ENCODE measurements around the gene IL18. TPM values are rescaled to one million over a fixed set of nuclear protein-coding genes. Genes with fewer than 3 reads are reported as not detected.
"Not testable (repeated sequence)": the region's sequence is repeated elsewhere in the genome, so short reads cannot be mapped to it uniquely, and the experiment has no call there.

Gene IL18
- total RNA-seq, 2 experiments from 2014 or later, result 0.27 TPM; not detected in 1

- TF ChIP-seq CTCF (IDR thresholded peaks at IDR 0.05), result no peak
- H3K27ac Mint-ChIP-seq, result no peak overlapping the region
- H3K27ac ChIP-seq (ENCODE audit: low read depth in 1 of 2, low read length in 2 of 2), result no peak overlapping the region
- ATAC-seq (ENCODE audit: poor library complexity) (no peak), DNase-seq (no peak)
- no peak overlapping the region for H3K4me3 ChIP-seq (ENCODE audit: low read length)
- H3K36me3 ChIP-seq (ENCODE audit: insufficient read depth, low read length), result no peaks in the 10 kb centered on the region
- H3K9me3 ChIP-seq (ENCODE audit: control insufficient read depth in 1 of 2, insufficient read depth in 1 of 2, low read length in 2 of 2), result no peaks in the 10 kb centered on the region
- intact Hi-C loops (cut with DNase I, micrococcal nuclease), result no loop called here
- no peak overlapping the region for H3K4me3 Mint-ChIP-seq
- H3K4me1 Mint-ChIP-seq (ENCODE audit: low read depth), result no peaks in the 10 kb centered on the region
- ChIA-PET CTCF (no interaction called here), POLR2A (no interaction called here)
- no peaks in the 10 kb centered on the region for H3K27me3 ChIP-seq (ENCODE audit: control insufficient read depth in 1 of 2, insufficient read depth in 2 of 2, low read length in 2 of 2)
- no peaks in the 10 kb centered on the region for H3K36me3 Mint-ChIP-seq (ENCODE audit: low read depth)
- no peaks in the 10 kb centered on the region for H3K9me3 Mint-ChIP-seq
- H3K27me3 Mint-ChIP-seq, result no peaks in the 10 kb centered on the region
- no peaks in the 10 kb centered on the region for H3K4me1 ChIP-seq (ENCODE audit: insufficient read depth, low read length)
These were observed 36.4 kb upstream of the IL18 start for GRCh38 chr11:112200252-112200651.

GRCh38 chr11:112199101-112199500 lies 35.2 kb upstream of the IL18 start:
- H3K9me3 Mint-ChIP-seq; ATAC-seq (ENCODE audit: poor library complexity); H3K4me1 Mint-ChIP-seq (ENCODE audit: low read depth); intact Hi-C loops (cut with DNase I, micrococcal nuclease); H3K4me3 ChIP-seq (ENCODE audit: low read length); H3K9me3 ChIP-seq (ENCODE audit: control insufficient read depth in 1 of 2, insufficient read depth in 1 of 2, low read length in 2 of 2); H3K27me3 ChIP-seq (ENCODE audit: control insufficient read depth in 1 of 2, insufficient read depth in 2 of 2, low read length in 2 of 2); POLR2A ChIA-PET; H3K4me3 Mint-ChIP-seq; CTCF ChIA-PET; H3K36me3 Mint-ChIP-seq (ENCODE audit: low read depth); H3K27ac ChIP-seq (ENCODE audit: low read depth in 1 of 2, low read length in 2 of 2); DNase-seq; H3K27me3 Mint-ChIP-seq; H3K36me3 ChIP-seq (ENCODE audit: insufficient read depth, low read length); H3K27ac Mint-ChIP-seq; H3K4me1 ChIP-seq (ENCODE audit: insufficient read depth, low read length): not testable (repeated sequence)

GRCh38 chr11:112196519-112197087 lies 32.7 kb upstream of the IL18 start:
- Histone ChIP-seq H3K4me3 (ENCODE audit: low read length) (no peak overlapping the region), H3K4me1 (ENCODE audit: insufficient read depth, low read length) (no peaks in the 10 kb centered on the region), H3K9me3 (ENCODE audit: control insufficient read depth in 1 of 2, insufficient read depth in 1 of 2, low read length in 2 of 2) (no peaks in the 10 kb centered on the region), H3K36me3 (ENCODE audit: insufficient read depth, low read length) (no peaks in the 10 kb centered on the region), H3K27ac (ENCODE audit: low read depth in 1 of 2, low read length in 2 of 2) (no peak overlapping the region), H3K27me3 (ENCODE audit: control insufficient read depth in 1 of 2, insufficient read depth in 2 of 2, low read length in 2 of 2) (no peaks in the 10 kb centered on the region)
- H3K9me3 Mint-ChIP-seq, result no peaks in the 10 kb centered on the region
- no peaks in the 10 kb centered on the region for H3K4me1 Mint-ChIP-seq (ENCODE audit: low read depth)
- no peak overlapping the region for H3K27ac Mint-ChIP-seq
- H3K4me3 Mint-ChIP-seq, result no peak overlapping the region
- no peaks in the 10 kb centered on the region for H3K36me3 Mint-ChIP-seq (ENCODE audit: low read depth)
- H3K27me3 Mint-ChIP-seq, result no peaks in the 10 kb centered on the region
- DNase-seq (no peak), ATAC-seq (ENCODE audit: poor library complexity) (no peak)
- CTCF ChIA-PET, result no interaction called here
- intact Hi-C loops (cut with DNase I, micrococcal nuclease), result no loop called here
- TF ChIP-seq CTCF (IDR thresholded peaks at IDR 0.05), result no peak
- POLR2A ChIA-PET, result no interaction called here

- H3K9me3 Mint-ChIP-seq, result no peaks in the 10 kb centered on the region
- H3K4me3 ChIP-seq (ENCODE audit: low read length), result no peak overlapping the region
- H3K4me1 ChIP-seq (ENCODE audit: insufficient read depth, low read length), result no peaks in the 10 kb centered on the region
- H3K27me3 Mint-ChIP-seq, result no peaks in the 10 kb centered on the region
- no peak overlapping the region for H3K4me3 Mint-ChIP-seq
- CTCF ChIA-PET, result no interaction called here
- H3K36me3 ChIP-seq (ENCODE audit: insufficient read depth, low read length), result no peaks in the 10 kb centered on the region
- no peak overlapping the region for H3K27ac ChIP-seq (ENCODE audit: low read depth in 1 of 2, low read length in 2 of 2)
- no peak for TF ChIP-seq CTCF (IDR thresholded peaks at IDR 0.05)
- no peak for DNase-seq
- POLR2A ChIA-PET, result no interaction called here
- no peaks in the 10 kb centered on the region for H3K36me3 Mint-ChIP-seq (ENCODE audit: low read depth)
- no peaks in the 10 kb centered on the region for H3K4me1 Mint-ChIP-seq (ENCODE audit: low read depth)
- H3K9me3 ChIP-seq (ENCODE audit: control insufficient read depth in 1 of 2, insufficient read depth in 1 of 2, low read length in 2 of 2), result no peaks in the 10 kb centered on the region
- H3K27ac Mint-ChIP-seq, result no peak overlapping the region
- no peak for ATAC-seq (ENCODE audit: poor library complexity)
- intact Hi-C loops (cut with DNase I, micrococcal nuclease), result no loop called here
- no peaks in the 10 kb centered on the region for H3K27me3 ChIP-seq (ENCODE audit: control insufficient read depth in 1 of 2, insufficient read depth in 2 of 2, low read length in 2 of 2)
These were observed 32.1 kb upstream of the IL18 start for GRCh38 chr11:112195951-112196351.

- H3K4me3 ChIP-seq (ENCODE audit: low read length); H3K27me3 Mint-ChIP-seq; H3K36me3 Mint-ChIP-seq (ENCODE audit: low read depth); POLR2A ChIA-PET; H3K27ac Mint-ChIP-seq; H3K9me3 ChIP-seq (ENCODE audit: control insufficient read depth in 1 of 2, insufficient read depth in 1 of 2, low read length in 2 of 2); CTCF ChIA-PET; H3K9me3 Mint-ChIP-seq; H3K4me3 Mint-ChIP-seq; DNase-seq; H3K27me3 ChIP-seq (ENCODE audit: control insufficient read depth in 1 of 2, insufficient read depth in 2 of 2, low read length in 2 of 2); H3K27ac ChIP-seq (ENCODE audit: low read depth in 1 of 2, low read length in 2 of 2); H3K4me1 ChIP-seq (ENCODE audit: insufficient read depth, low read length); ATAC-seq (ENCODE audit: poor library complexity); H3K36me3 ChIP-seq (ENCODE audit: insufficient read depth, low read length); intact Hi-C loops (cut with DNase I, micrococcal nuclease); H3K4me1 Mint-ChIP-seq (ENCODE audit: low read depth): not testable (repeated sequence)
These were observed 31.2 kb upstream of the IL18 start for GRCh38 chr11:112195113-112195512.

Measured in CD4-positive, alpha-beta T cell (primary cell).